Daoy (cell line): ENCODE data around the gene SPATA1. TPM values are rescaled to one million over a fixed set of nuclear protein-coding genes. Genes with fewer than 3 reads are reported as not detected.
"Not testable (repeated sequence)": the region's sequence is repeated elsewhere in the genome, so short reads cannot be mapped to it uniquely, and the experiment has no call there.

Experiments used
- DNase-seq: peaks from one replicate; pipeline ENCODE4 v3.0.0-alpha.2; 2015; ENCODE audit warnings: low read depth
- total RNA-seq: library from RNA; depleted of rRNA; stranded (reverse); fragments of >200 nt; shearing (Covaris generic); gene quantifications from 2 replicates; pipeline ENCODE4 v1.2.3, GENCODE V29; 2014; rRNA removed

The SPATA1 gene, protein sequence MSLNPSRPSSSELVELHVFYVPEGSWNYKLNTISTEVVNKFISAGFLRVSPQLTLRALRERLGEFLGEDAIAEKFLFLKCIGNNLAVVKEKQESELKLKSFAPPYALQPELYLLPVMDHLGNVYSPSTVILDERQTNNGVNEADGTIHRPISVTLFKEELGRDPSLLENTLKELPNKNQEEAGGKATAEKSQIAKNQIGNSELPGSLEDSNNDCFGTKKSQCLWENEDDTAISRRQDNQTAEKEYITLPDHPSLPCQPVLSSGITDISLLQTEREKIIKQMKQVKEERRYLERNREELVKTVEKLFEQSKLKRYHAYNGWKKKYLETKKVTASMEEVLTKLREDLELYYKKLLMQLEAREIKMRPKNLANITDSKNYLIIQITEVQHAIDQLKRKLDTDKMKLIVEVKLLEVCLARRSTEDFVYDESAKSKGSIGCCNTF
- total RNA-seq: 0.24 and 0.63 TPM in 2 replicates

DNA sequence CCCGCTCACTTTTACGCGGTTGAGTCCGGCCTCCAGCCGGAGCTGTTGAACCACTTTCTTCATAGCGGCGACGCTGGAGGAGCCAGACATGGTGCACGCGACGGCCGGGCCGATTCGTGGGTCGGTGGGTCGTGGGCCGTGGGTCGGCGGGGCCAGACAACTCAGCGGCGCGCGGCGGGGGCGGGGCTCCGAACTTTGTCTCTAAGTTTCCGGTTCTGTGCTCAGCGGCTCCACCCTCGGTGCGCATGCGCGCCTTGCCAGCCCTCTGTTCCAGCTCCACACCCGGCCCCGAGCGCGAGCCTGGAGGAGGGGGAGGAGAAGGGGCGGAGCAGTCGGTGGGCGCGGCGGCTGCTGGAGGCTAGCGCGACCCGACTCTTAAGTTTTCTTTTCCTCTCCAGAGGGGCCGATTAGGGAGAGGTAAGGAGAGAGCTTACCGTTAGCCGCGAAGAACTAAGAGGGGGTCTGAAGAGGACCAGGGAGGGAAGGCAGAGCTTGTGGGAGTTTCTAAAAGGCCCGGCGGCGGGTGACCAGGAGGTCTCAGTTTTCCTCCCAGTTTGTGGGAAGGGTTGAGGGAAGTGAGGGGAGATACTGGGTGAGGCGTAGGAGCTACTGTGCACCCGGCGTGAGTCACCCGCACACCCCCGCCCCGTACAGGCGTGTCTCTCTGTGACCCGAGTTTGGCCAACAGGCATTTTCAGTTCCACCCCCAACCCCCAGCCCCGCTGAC, at the start of gene SPATA1, which contains the start of gene GNG5:
SPATA1 (plus strand) TSS at position 385 of the 727 bp plus-strand sequence. CDS start 9,974 bp downstream, outside the sequence.
GNG5 (minus strand) TSS at position 580 of the 727 bp plus-strand sequence; CDS start at position 90, 490 bp downstream.
- peak; percentile 100 for DNase-seq

DNA sequence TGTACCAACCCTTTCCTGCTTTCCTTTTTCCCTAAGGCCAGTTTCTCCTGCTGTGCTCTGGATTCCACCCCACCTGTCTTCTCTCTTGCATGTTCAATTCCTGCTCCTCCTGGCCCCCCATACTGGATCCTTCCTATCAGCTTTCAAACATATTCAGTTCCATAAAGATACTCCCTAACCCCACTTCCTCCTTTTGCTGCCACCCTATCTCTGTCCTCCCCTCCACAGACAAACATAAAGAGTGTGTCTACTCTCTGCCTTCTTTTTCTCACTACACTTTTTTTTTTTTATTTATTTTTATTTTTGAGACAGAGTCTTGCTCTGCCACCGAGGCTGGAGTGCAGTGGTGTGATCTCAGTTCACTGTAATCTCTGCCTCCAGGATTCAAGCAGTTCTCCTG, 44.1 kb upstream of the SPATA1 start:
- no peak for DNase-seq

DNA sequence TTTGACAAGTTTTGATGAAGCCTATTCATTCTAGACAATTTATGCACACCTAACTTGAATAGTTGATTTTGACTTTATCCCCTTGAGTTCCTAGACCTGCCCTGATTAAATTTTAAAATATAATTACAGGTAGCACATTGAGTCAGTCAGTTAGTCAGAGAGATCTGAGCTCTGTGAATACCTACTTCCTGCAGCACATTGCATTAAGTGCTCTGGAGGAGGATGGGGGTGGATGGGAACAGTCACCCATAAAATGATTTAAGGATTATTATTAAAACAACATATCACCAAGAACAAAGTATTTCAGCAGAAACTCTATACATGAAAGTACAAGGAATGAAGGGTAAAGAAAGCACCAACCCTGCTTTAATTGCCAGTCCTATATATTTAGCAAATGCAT, 38.9 kb upstream of the SPATA1 start:
- no peak for DNase-seq

DNA sequence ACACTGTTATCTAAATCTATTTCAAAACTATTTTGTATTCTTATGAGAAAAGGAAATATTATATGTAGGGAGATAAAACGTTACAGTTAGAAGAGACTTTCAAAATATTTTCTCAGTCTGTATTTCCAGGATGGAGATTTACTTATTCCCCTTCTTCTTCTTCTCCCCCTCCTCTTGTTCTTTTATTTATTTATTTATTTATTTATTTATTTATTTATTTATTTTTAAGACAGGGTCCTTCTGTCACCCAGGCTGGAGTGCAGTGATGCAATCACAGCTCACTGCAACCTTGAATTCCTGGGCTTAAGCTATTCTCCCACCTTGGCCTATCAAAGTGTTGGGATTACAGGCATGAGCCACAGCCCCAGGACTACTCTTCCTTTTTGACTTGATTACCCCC, 30.0 kb upstream of the SPATA1 start:
- no peak for DNase-seq

DNA sequence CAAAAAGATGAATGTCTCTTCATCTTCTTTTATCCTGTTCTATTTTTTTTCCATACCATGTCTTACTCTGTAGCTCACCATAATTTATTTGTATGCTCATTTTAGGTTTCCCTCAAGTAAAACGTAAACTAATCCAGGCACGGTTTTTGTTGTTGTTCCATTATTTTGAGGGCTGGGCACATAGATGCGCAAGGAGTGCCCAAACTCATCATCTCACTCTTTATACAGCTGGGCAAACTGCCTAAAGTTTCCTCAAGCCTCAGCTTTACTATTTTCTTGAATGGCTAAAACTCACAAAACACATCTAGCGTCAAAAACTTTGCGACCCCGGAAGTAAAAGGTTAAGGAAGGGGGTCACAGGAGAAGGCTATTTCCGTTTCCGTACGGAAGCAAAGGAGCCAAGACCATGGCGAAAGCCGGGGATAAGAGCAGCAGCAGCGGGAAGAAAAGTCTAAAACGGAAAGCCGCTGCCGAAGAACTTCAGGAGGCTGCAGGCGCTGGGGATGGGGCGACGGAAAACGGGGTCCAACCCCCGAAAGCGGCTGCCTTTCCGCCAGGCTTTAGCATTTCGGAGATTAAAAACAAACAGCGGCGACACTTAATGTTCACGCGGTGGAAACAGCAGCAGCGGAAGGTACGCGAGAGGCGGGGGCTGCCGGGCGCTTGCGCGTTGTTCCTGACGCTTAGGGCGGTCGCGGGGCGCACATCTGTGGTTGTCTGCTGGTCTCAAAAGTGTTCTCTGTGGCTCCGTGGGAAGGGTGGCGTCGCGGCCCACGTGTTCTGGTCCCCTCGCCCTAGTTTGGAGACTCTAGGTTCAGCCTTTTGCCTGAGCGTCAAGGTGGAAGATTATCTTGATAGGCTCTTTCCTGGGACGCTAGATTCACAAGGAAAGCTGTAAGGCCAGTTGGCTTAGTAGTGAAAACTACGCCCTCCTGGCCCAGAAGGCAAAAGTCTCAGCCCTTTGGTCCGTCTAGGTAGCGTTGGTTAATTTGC, 27.0 kb upstream of the SPATA1 start, which contains the start of gene RPF1:
RPF1 (plus strand) TSS at position 391 of the 993 bp plus-strand sequence; CDS start at position 407, 16 bp downstream.
- peak; percentile 89 for DNase-seq

DNA sequence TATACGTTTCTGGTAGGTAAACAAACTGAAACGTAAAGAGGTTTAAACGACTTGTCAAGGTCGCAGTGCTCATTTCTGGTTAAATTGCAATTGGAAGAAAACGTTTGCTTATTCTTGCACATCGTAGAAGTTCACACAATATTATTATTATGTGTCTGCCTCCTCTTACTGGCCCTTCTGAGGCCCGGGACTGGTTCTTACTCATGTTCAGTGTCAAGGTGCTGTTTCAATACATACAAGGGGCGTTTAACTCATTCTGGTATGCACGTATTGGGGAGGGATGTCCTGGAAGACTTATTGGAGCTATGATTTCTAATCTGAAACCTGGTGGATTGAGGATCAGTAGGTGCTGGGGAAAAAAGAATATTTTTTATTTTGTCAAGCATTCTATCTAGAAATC, 26.2 kb upstream of the SPATA1 start:
- peak; percentile 8 for DNase-seq

DNA sequence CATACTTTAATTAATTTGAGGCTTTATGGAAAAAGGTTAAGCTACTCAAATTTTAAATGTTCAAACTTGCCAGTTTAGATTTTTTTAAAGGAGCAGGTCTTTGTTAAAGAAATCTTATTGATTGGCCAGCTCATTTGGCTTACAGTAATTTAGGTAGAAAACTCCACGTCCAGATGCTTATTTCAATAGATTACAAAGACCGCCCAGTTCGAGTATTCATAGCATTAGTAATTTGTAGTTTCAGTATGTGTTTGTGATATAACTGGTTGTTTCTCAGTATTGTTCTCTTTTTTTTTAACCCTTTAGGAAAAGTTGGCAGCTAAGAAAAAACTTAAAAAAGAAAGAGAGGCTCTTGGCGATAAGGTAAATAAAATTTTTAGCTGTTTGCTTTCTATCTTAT, 25.5 kb upstream of the SPATA1 start:
- DNase-seq: no peak

DNA sequence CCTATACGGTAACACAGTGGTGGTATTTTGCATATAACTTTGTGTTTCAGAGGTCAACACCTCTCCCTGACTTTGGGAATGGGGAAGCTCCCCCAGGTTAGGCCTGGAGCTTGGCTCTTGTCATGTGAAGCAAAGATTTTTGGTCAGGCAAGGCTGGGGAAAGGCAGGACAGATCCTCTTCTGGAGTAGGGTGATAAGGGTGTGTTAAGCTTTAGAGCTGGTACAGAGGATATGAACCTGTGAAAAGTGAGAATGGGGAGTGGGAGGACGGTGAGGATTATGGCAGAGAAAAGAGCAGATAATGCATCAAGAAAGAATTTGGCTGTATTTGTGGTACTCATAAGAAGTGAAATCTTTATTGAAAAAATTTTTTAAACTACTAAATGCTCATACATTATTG, 24.9 kb upstream of the SPATA1 start:
- DNase-seq: no peak

DNA sequence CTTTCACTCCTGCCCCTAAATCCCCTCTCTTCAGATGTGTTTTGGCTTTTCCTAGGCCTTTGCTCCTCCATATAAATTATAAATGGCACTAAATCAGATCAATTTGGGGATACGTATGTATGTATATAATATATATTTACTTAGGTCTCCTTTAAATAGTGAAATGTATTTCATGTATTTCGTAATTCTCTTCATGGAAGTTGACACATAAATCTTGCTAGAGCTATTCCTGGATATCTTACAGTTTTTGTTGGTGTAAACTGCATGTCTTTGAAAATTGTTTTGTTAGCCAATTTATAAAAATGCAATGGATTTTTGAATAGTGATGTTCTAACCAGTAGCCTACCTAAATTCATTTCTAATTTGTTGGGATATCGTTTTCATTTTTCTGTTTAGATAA, 18.1 kb upstream of the SPATA1 start:
- DNase-seq: no peak

DNA sequence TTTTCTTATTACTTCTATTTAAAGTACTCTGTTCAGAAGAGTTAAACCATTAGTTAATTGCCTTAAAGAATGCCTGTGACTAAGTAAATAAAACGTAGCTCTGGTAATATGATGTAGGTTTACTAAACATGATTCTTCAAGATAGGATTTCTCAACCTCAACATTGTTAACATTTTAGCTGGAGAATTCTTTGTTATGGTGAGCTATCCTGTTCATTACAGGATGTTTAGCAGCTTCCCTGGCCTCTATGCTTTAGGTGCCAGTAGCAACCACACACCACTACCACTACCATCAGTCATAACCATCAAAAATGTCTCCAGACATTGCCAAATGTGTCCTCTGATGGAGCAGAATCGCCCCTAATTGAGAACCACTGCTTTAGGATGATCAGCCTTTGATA, 16.4 kb upstream of the SPATA1 start:
- DNase-seq: no peak

DNA sequence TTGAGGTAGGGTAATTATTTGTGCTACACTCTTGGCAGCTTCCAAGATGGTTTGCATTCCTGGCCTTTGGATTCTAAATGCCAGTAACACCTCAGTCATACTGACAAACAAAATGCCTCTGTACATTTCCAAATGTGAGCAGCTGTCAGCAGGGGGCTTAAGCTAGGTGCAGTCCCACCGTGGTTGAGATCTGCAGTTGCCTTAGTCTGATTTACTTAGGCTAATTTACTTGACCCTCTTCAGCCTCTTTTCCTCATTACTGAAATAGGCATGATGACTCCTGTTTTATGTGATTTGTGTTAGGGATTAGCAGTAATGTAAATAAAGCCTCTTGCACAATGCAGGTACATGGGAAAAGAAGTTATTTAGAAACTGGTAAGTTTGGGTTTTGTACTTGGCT, 13.5 kb upstream of the SPATA1 start:
- no peak for DNase-seq

DNA sequence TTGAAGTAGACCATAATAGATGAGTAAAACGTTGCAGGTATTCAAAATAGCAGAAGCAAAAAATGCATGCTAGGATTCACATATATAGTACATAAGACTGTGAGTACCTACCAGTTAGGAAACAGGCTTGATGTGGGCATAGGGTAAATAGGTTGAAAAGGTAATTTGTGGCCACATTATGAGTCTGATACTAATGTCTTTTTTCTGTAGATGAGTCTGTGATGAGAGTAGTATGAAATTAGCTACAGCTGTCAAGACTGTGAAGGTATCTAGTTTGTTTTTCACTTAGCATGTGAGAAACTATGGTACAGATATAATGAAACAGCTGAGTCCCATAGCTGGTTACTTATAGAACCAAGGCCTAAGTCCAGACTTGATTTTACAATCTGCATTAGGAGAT, 12.4 kb upstream of the SPATA1 start:
- no peak for DNase-seq

DNA sequence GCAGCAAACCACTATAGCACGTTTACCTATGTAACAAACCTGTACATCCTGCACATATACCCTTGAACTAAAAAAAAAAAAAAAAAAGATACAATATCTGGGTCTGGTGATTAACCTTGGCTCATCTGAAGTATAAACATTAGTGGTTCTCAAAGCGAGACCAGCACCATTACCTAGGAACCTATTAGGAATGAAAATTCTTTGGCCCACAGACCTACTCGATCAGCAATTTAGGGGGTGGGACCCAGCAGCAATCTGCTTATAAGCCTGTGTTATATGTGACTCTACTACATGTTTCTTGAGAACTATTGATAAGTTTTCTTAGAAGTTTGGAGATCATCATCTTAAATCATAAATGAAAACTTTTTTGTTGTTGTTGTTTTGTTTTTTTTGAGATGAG, 9.7 kb upstream of the SPATA1 start:
- no peak for DNase-seq

DNA sequence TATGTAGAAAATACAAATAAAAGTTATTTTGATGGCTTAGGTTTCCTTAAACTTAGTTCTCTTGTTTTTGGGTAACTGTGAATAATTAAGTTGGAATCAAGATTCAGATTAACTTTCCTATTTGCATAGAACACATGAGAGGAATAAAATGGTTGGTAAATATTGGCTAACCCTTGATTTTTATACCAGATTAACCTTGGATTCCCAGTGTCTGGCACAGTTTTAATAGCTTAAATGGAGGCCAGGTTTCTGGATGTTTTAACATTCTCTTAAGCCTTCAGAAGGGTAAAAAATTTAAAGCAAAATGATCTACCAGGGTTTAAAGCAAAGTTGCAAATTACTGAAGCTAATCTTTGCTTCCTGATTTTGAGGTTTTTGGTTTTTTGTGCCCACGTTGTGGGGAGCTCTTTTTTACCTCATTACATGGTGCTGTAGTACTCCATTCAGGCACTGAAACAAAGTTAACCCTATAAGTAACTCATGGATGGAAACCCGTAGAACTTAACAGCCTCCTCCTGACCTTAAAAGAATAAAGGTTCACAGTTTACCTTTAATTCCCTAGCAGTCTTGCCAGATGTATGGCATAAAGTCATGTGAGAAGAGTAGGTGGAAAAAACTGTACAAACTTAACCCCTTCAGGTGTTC, 8.4 kb upstream of the SPATA1 start:
- DNase-seq: no peak

DNA sequence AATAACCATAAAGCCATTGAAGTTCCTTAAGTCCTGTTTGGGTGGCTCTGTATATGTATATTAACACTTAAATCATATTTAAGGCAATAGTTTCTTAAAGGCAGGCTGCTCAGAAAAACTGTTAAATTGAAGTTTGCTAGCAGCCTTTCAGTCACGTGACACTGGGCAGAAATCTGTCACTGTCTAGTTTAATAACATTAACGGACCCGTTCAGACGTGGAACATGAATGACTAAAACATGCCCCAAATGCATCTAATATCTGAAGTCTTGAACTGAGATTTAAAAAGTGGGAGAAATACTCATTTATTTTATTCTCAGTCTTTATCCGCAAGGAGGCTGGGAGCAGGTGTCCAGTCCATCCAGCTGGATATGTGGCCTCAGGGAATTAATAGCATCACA, 3.3 kb upstream of the SPATA1 start:
- no peak for DNase-seq

DNA sequence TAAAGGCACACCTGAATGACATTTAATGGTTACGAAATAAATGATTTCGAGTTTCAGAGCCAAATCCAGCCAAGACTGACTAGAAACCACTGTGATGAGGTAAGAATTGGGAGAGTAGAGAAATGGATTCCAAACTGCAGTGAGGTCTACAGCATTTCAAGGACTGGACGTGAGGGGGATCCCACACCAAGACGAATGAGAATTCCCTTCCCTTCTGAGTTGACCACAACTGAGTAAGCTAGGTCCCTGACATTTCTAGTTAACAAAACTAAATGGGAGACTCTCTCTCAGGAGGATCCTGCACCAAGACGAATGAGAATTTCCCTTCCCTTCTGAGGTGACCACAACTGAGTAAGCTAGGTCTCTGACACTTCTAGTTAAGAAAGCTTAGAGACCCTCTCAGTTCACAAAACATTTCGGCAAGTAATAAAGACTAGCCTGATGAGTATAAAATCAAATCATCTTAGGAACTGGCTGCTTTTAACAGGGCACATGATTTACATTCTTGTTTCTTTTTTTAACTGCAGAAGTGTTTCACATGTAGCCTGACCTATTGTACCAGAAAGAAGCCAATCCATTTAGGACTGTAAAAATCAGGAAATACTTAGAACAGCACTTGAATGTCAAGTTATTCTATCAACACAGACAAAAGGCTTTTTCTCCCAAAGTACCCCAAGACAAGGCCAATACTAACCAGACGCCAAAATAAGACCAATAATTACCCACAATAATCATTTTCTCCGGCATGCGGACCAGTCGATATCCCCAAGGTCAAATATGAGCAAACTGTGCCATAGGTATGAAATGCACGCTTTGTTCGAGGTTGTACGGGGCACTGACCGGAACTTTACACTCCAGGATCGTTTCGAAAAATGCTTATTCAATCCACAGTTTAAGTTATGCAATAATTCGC, 1.4 kb upstream of the SPATA1 start:
- DNase-seq: peak; percentile 67

DNA sequence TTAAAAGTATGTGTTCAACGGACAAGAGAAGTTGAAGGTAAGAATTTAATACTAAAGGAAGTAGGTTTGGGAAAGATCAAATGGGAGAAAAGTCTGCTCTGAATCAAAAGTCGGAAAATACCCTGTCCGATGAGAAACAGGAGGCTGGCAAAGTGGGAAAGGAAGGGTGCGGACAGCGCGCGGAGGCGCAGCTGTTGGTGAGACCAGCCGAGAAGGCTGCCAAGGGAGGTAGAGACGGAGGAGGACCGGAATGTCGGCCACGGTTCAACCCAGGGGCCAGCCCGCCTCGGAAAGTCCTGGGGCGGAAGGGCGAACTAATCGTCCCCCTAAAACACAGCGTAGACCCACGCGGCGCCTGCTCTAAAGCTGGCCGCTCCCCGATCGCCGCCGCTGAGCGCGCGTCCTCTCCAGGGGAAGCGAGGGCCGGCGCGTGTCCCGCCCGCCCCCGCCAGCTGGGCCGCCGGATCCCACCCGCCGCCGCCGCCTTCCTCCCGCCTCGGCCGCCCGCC, 639 bp upstream of the SPATA1 start:
- peak; percentile 87 for DNase-seq

DNA sequence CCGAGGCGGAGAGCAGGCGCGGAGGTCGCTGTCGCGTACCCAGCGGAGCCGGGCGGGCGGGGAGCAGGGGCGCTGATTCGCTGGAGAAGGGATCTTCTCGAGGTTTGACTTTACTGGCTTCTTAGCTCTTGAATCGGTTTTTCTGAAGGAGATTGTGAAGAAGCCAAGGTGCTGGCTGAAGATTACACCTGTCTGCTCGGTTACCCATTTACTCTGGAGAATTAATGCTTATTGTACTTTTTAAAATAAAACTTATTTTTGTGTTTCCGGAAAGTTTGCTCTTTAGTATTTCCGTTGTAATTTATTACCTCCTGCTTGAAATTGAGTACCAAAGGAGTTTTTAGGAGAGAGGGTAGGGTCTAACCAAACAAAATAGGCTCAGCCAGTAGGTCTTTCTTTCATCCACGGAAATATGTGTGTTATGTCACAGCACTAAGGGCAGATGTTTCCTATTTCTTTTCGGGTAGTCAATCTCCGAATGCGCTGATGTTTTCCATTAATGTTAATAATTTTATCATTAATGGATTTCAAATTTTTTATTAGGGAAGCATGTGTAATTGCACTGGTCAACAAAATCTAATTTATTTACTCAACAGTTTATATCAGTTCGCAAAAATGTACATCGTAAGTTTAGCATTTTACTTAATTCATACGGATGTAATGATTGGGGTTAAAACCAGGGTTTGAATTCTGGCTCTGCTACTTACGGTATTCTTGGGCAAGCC, 705 bp downstream of the SPATA1 start:
- DNase-seq: no peak

DNA sequence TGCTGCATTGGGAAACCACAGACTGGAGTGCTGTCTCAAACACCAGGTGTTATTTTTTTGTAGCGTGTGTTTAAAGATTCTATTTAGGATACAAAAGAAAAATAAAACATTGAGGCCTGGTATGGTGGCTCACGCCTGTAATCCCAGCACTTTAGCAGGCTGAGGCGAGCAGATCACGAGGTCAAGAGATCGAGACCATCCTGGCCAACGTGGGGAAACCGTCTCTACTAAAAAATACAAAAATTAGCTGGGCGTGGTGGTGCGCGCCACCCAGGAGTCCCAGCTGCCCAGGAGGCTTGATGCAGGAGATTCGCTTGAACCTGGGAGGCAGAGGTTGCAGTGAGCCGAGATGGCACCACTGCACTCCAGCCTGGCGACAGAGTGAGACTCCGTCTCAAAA, 1.7 kb downstream of the SPATA1 start:
- not testable (repeated sequence) for DNase-seq
